Activated naive CD8-positive, alpha-beta T cell treated with anti-CD3 and anti-CD28 coated beads, Interleukin-2, amount 10 ng/mL, durations not matched to agents 7 days and 5 days (primary cell): ENCODE measurements around the gene ARID1B. TPM values are rescaled to one million over a fixed set of nuclear protein-coding genes. Genes with fewer than 3 reads are reported as not detected.

Experiments used
- ATAC-seq: fragments of 150-1000 bp; cut with Tn5 transposase; one replicate; pipeline ENCODE4 v1.10.0; 2021; ENCODE audit warnings: low read depth, moderate library complexity
- POLR2A ChIA-PET: fragments of 350-600 bp; sonication (Branson Sonifier 250); formaldehyde crosslinking; loops from one replicate; lab custom pipeline; 2021; ENCODE audit warnings: antibody characterized with exemption; lab: Charles Lee
- DNase-seq: peaks from one replicate; pipeline ENCODE4 v3.0.0; 2021
- H3K27ac Mint-ChIP-seq: one replicate; pipeline ENCODE4 v1.8.0; 2022; ENCODE audit warnings: mild to moderate bottlenecking, mixed read lengths
- H3K27me3 Mint-ChIP-seq: one replicate; pipeline ENCODE4 v1.8.0; 2022; ENCODE audit warnings: mild to moderate bottlenecking, moderate library complexity, mixed read lengths
- H3K36me3 Mint-ChIP-seq: one replicate; pipeline ENCODE4 v1.8.0; 2021; ENCODE audit warnings: mild to moderate bottlenecking, mixed read lengths
- H3K4me1 Mint-ChIP-seq: one replicate; pipeline ENCODE4 v1.8.0; 2021; ENCODE audit warnings: mixed read lengths
- H3K4me3 Mint-ChIP-seq: one replicate; pipeline ENCODE4 v1.8.0; 2022; ENCODE audit warnings: mild to moderate bottlenecking, moderate library complexity, mixed read lengths
- H3K9me3 Mint-ChIP-seq: one replicate; pipeline ENCODE4 v1.8.0; 2021; ENCODE audit warnings: mixed read lengths
- total RNA-seq, 2 experiments: library from RNA; stranded (reverse); gene quantifications; one replicate each; pipeline ENCODE4 v1.2.3, GENCODE V29; 2021

The ARID1B gene
- total RNA-seq, 2 experiments from 2014 or later: 83.2 to 98.2 TPM

- DNase-seq (no peak), ATAC-seq (no peak)
- Mint-ChIP-seq H3K4me3 (no peak overlapping the region), H3K27me3 (peaks cover 5% of the 10 kb centered on the region), H3K4me1 (peaks cover 37% of the 10 kb centered on the region), H3K36me3 (no peaks in the 10 kb centered on the region), H3K27ac (no peak overlapping the region), H3K9me3 (no peaks in the 10 kb centered on the region)
- POLR2A ChIA-PET: interaction anchor here (1.0 kb wide), 1 partner anchor 9 kb away, joined by 3 read pairs; no protein-coding TSS in a partner anchor
Measured at GRCh38 chr6:157226026-157226625, 448.9 kb downstream of the ARID1B start.

- no peak overlapping the region for H3K27ac Mint-ChIP-seq
- H3K4me1 Mint-ChIP-seq: peaks cover 33% of the 10 kb centered on the region
- DNase-seq (no peak), ATAC-seq (no peak)
- H3K36me3 Mint-ChIP-seq: no peaks in the 10 kb centered on the region
- no peak overlapping the region for H3K4me3 Mint-ChIP-seq
- peaks cover 5% of the 10 kb centered on the region for H3K27me3 Mint-ChIP-seq
- no peaks in the 10 kb centered on the region for H3K9me3 Mint-ChIP-seq
- POLR2A ChIA-PET: no interaction called here
Measured at GRCh38 chr6:157226761-157227160, 449.6 kb downstream of the ARID1B start.

GRCh38 chr6:157227202-157228166, 450.3 kb downstream of the ARID1B start:
- POLR2A ChIA-PET: interaction anchor here (0.6 kb wide), 1 partner anchor 9 kb away, joined by 3 read pairs; no protein-coding TSS in a partner anchor
- peaks cover 30% of the 10 kb centered on the region for H3K4me1 Mint-ChIP-seq
- H3K27ac Mint-ChIP-seq: peak overlapping the region; percentile 56
- ATAC-seq (peak; percentile 57), DNase-seq (no peak)
- H3K4me3 Mint-ChIP-seq: peak overlapping the region; percentile 23
- H3K27me3 Mint-ChIP-seq: peaks cover 6% of the 10 kb centered on the region
- no peaks in the 10 kb centered on the region for H3K36me3 Mint-ChIP-seq
- H3K9me3 Mint-ChIP-seq: no peaks in the 10 kb centered on the region

DNA sequence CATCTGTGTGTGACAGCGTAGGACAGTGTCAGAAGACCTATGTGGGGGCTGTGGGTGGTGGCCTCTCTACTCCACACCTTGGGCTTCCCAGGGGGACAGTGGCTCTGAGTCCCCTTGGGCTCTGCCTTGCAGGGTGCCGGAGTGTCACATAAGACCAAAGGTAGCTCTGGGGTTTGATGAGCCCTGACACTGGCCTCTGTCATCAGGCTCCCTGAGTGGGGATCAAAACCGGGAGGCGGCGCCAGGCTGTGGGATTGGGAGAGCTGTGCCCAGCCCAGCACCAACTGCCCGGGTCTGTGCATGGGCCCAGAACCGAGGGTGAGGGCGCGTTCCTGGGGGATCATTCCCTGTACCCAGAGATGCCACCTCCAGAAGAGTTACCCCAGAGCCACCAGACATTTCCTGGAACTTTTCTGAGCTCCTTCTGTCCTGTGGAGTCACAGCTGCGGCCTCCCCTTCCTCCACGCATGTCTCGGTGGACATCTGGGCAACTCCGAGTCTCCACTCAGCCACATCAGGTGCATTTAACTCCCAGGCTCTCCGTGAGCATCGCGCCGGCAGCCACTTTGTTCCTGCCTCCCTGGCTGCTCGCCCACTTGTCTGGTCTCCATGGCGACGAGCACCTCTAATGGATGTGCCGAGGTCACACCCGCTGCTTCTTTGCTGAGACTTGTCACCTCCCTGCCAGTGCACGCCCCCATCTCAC, 451.4 kb downstream of the ARID1B start:
- DNase-seq (no peak), ATAC-seq (no peak)
- Mint-ChIP-seq H3K27me3 (peaks cover 17% of the 10 kb centered on the region), H3K4me1 (peaks cover 22% of the 10 kb centered on the region), H3K36me3 (no peaks in the 10 kb centered on the region), H3K27ac (no peak overlapping the region), H3K9me3 (no peaks in the 10 kb centered on the region), H3K4me3 (no peak overlapping the region)
- POLR2A ChIA-PET: interaction anchor here (0.6 to 0.8 kb wide), 2 partner anchors 8 to 46 kb away, joined by 3 read pairs; no protein-coding TSS in a partner anchor

GRCh38 chr6:157229132-157229618, 452.0 kb downstream of the ARID1B start:
- POLR2A ChIA-PET: interaction anchor here (0.8 kb wide), 1 partner anchor 46 kb away, joined by 3 read pairs; no protein-coding TSS in a partner anchor
- H3K27ac Mint-ChIP-seq: peak overlapping the region; percentile 67
- ATAC-seq: no peak
- DNase-seq: no peak
- H3K4me1 Mint-ChIP-seq: peaks cover 20% of the 10 kb centered on the region
- no peaks in the 10 kb centered on the region for H3K9me3 Mint-ChIP-seq
- H3K4me3 Mint-ChIP-seq: no peak overlapping the region
- H3K36me3 Mint-ChIP-seq: no peaks in the 10 kb centered on the region
- H3K27me3 Mint-ChIP-seq: peaks cover 23% of the 10 kb centered on the region

DNA sequence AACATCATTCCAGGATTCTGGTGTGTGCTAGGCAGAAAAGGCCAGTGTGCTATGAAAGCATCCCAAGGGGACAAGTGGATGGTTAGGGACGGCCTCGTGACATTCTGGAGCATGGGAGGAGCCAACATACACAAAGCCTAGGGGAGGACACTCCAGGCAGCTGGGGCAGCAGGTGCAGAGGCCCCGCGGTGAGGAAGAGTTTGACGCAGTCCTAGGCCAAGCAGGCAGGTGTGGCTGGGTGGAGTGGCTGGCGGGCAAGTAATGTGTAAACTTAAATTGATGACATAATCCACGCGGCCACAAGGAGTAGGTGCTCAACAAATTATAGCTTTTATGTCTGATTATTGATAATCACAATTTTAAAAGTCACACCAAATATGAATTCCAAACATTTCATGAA, 452.5 kb downstream of the ARID1B start:
- peaks cover 22% of the 10 kb centered on the region for H3K4me1 Mint-ChIP-seq
- H3K36me3 Mint-ChIP-seq: no peaks in the 10 kb centered on the region
- POLR2A ChIA-PET: no interaction called here
- no peaks in the 10 kb centered on the region for H3K9me3 Mint-ChIP-seq
- no peak overlapping the region for H3K4me3 Mint-ChIP-seq
- DNase-seq (no peak), ATAC-seq (no peak)
- H3K27ac Mint-ChIP-seq: no peak overlapping the region
- H3K27me3 Mint-ChIP-seq: peaks cover 28% of the 10 kb centered on the region

DNA sequence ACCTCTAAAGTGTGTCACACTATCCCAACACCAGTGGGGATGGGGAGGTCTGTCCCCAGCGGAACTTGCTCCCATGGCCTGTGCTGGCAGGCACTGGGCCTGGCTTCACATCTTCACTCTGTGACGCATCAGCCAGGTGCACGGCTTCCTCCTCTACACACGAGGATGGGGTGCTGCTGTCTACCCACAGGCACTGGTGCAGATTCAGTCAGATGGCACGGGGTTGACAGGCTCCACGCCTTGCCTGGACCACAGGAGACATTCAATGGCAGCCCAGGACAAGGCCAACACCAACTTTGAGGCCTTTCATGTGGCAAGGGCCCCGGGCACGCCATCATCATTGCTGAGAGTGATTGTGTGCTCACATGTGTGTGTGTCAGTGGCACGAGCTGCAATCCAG, 453.7 kb downstream of the ARID1B start:
- no peak for DNase-seq
- H3K36me3 Mint-ChIP-seq: peaks cover 1% of the 10 kb centered on the region
- H3K4me1 Mint-ChIP-seq: peaks cover 29% of the 10 kb centered on the region
- no peaks in the 10 kb centered on the region for H3K9me3 Mint-ChIP-seq
- H3K27ac Mint-ChIP-seq: no peak overlapping the region
- H3K27me3 Mint-ChIP-seq: peaks cover 39% of the 10 kb centered on the region
- no peak for ATAC-seq
- POLR2A ChIA-PET: interaction anchor here (0.7 kb wide), 2 partner anchors 10 to 22 kb away, joined by 3 to 6 read pairs; no protein-coding TSS in a partner anchor
- H3K4me3 Mint-ChIP-seq: no peak overlapping the region

DNA sequence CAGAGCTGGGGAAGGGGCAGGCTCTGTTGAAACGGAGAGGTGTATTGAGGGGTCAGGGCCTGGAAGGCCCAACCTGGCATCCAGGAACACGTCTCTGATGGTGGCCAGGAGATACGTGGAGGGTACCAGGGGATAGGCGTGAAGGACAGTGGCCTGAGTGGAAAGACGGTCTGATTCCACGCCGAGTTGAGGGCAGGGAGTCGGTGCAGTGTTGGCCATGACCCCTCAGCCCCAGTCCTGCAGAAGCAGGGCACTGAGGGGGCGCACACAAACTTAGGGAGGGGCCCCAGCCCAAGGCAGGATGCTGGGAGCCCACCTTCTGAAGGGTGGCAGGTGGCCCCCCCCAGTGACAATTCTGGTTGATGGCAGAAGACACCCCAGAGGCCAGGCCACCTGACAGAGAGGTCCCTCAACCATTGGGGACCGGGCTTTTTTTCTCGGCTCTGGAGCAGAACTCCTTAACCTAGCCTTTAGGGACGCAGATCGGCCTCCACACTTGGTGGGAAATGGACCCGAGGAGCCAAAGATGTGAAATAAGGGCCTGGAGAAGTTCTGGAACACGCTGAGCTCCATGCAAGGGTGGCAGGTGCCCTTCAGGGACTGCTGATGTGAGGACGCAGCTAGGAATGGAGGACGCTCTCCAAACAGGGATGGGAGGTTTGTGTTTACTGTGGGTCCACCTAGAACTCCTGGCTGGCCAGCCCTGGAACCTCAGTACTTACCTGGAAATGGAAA, 455.1 kb downstream of the ARID1B start:
- H3K27me3 Mint-ChIP-seq: peaks cover 45% of the 10 kb centered on the region
- peaks cover 1% of the 10 kb centered on the region for H3K36me3 Mint-ChIP-seq
- H3K9me3 Mint-ChIP-seq: no peaks in the 10 kb centered on the region
- no peak overlapping the region for H3K27ac Mint-ChIP-seq
- ATAC-seq: no peak
- no peak overlapping the region for H3K4me3 Mint-ChIP-seq
- H3K4me1 Mint-ChIP-seq: peaks cover 26% of the 10 kb centered on the region
- no peak for DNase-seq
- POLR2A ChIA-PET: no interaction called here

DNA sequence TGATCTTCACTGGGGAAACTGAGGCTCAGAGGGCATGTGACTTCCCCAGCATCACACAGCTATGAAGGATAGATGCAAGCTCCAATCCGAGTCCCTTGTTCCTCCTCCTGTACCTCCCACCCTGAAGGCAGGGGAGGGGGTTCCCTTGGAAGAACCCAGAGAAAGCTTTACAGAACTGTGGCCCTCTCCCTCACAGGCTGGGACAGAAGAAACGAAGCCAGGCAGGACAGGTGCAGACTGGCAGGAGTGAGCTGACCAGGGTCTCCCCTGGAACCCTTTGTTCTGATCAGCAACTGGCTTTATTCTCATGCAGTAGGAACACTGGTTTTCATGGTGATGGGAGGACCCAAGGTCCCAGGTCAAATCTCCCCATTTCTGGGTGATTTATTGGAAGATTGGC, 456.0 kb downstream of the ARID1B start:
- H3K4me1 Mint-ChIP-seq: peaks cover 20% of the 10 kb centered on the region
- peaks cover 1% of the 10 kb centered on the region for H3K9me3 Mint-ChIP-seq
- H3K27ac Mint-ChIP-seq: no peak overlapping the region
- POLR2A ChIA-PET: no interaction called here
- H3K27me3 Mint-ChIP-seq: peaks cover 53% of the 10 kb centered on the region
- no peak overlapping the region for H3K4me3 Mint-ChIP-seq
- ATAC-seq (no peak), DNase-seq (no peak)
- peaks cover 2% of the 10 kb centered on the region for H3K36me3 Mint-ChIP-seq

DNA sequence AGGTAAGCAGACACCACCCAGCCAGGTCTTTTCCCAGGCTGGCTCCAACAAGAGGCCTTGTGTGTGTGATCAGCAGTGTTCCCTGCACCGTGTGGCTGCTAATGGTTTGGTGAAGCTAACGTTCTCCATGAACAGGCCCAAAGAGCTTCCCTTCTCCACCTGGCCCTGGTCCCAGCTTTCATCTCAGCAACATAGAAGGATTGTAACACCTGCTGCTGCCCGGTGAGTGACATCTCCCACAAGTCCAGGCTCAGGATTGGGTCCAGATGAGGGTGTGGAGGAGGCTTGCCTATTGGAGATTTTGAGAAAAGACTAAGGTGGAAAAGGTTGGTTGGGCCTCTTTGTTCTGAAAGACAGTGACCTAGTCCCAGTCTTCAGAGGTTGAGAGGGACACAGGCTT, 456.5 kb downstream of the ARID1B start:
- DNase-seq (no peak), ATAC-seq (no peak)
- H3K27me3 Mint-ChIP-seq: peaks cover 55% of the 10 kb centered on the region
- no peak overlapping the region for H3K27ac Mint-ChIP-seq
- POLR2A ChIA-PET: no interaction called here
- H3K36me3 Mint-ChIP-seq: peaks cover 3% of the 10 kb centered on the region
- peaks cover 3% of the 10 kb centered on the region for H3K9me3 Mint-ChIP-seq
- no peak overlapping the region for H3K4me3 Mint-ChIP-seq
- peaks cover 21% of the 10 kb centered on the region for H3K4me1 Mint-ChIP-seq

GRCh38 chr6:157235600-157236039, 458.4 kb downstream of the ARID1B start:
- Mint-ChIP-seq H3K9me3 (peaks cover 3% of the 10 kb centered on the region), H3K4me1 (peaks cover 17% of the 10 kb centered on the region), H3K36me3 (peaks cover 3% of the 10 kb centered on the region), H3K4me3 (peak overlapping the region; percentile 93), H3K27ac (peak overlapping the region; percentile 71), H3K27me3 (peaks cover 56% of the 10 kb centered on the region)
- ATAC-seq (peak; percentile 83), DNase-seq (peak; percentile 67)
- POLR2A ChIA-PET: interaction anchor here (1.1 to 2.1 kb wide), 4 partner anchors 10 to 39 kb away, joined by 3 to 8 read pairs (median 5); no protein-coding TSS in a partner anchor

GRCh38 chr6:157236040-157236725, 459.0 kb downstream of the ARID1B start:
- ATAC-seq: peak; percentile 25
- Mint-ChIP-seq H3K9me3 (peaks cover 3% of the 10 kb centered on the region), H3K4me3 (peak overlapping the region; percentile 93), H3K27me3 (peaks cover 56% of the 10 kb centered on the region), H3K27ac (no peak overlapping the region), H3K4me1 (peaks cover 17% of the 10 kb centered on the region), H3K36me3 (peaks cover 3% of the 10 kb centered on the region)
- POLR2A ChIA-PET: interaction anchor here (1.0 to 2.1 kb wide), 5 partner anchors 8 to 39 kb away, joined by 3 to 8 read pairs (median 3); no protein-coding TSS in a partner anchor
- DNase-seq: peak; percentile 58
